Natural killer cell (primary cell): ENCODE measurements around the gene KRT28. TPM values are rescaled to one million over a fixed set of nuclear protein-coding genes. Genes with fewer than 3 reads are reported as not detected.

Experiments
- ATAC-seq, 3 donors: fragments of 150-1000 bp in 2 of 3; fragments of 200-7000 bp in 1 of 3; cut with Tn5 transposase; 1 replicate in 1 of 3; 2 replicates in 2 of 3; pipeline ENCODE4 v1.10.0; 2021; ENCODE audit warnings: mild to moderate bottlenecking in 2 of 3, moderate library complexity in 2 of 3
- DNase-seq, 2 donors: peaks; one replicate each; pipeline versions ENCODE4 v3.0.0 to v3.0.0-alpha.2; 2013 to 2021; ENCODE audit warnings: mixed read lengths in 1 of 2
- H3K27ac ChIP-seq: one replicate; pipeline ENCODE4 v1.5.1; 2013; ENCODE audit warnings: mild to moderate bottlenecking, low read length
- H3K27me3 ChIP-seq: one replicate; pipeline ENCODE4 v1.6.1; 2013; ENCODE audit warnings: low read length; ENCODE audit not compliant: control insufficient read depth, insufficient read depth
- H3K36me3 ChIP-seq: one replicate; pipeline ENCODE4 v1.6.1; 2013; ENCODE audit warnings: low read length; ENCODE audit not compliant: control insufficient read depth, insufficient read depth
- H3K4me1 ChIP-seq: one replicate; pipeline ENCODE4 v1.6.1; 2013; ENCODE audit warnings: low read length; ENCODE audit not compliant: control insufficient read depth, insufficient read depth
- H3K4me3 ChIP-seq: one replicate; pipeline ENCODE4 v1.5.1; 2013; ENCODE audit warnings: low read length
- H3K9me3 ChIP-seq: one replicate; pipeline ENCODE4 v1.6.1; 2013; ENCODE audit warnings: low read length; ENCODE audit not compliant: control insufficient read depth, insufficient read depth
- H3K27ac Mint-ChIP-seq, 2 donors: one replicate each; pipeline ENCODE4 v1.8.0; 2022; ENCODE audit warnings: mild to moderate bottlenecking in 2 of 2, mixed read lengths in 2 of 2, moderate library complexity in 1 of 2
- H3K27me3 Mint-ChIP-seq, 2 donors: one replicate each; pipeline ENCODE4 v1.8.0; 2022; ENCODE audit warnings: low read depth in 2 of 2, mixed read lengths in 2 of 2
- H3K36me3 Mint-ChIP-seq: one replicate; pipeline ENCODE4 v1.8.0; 2022; ENCODE audit warnings: mixed read lengths
- H3K4me1 Mint-ChIP-seq, 2 donors: one replicate each; pipeline ENCODE4 v1.8.0; 2022; ENCODE audit warnings: mixed read lengths in 2 of 2
- H3K4me3 Mint-ChIP-seq: one replicate; pipeline ENCODE4 v1.8.0; 2022; ENCODE audit warnings: mild to moderate bottlenecking, moderate library complexity, mixed read lengths
- H3K9me3 Mint-ChIP-seq, 2 donors: one replicate each; pipeline ENCODE4 v1.8.0; 2022; ENCODE audit warnings: mixed read lengths in 2 of 2
- CTCF ChIP-seq: fragments of 200-600 bp; IDR thresholded peaks from one replicate; pipeline ENCODE4 v1.8.0; 2022; ENCODE audit warnings: antibody characterized with exemption
- WGBS: methylation state at CpG from one replicate; pipeline ENCODE4 v1.1.7; 2013; ENCODE audit warnings: missing lambda C conversion rate; ENCODE audit not compliant: insufficient coverage; 5-methylcytosine and 5-hydroxymethylcytosine counted together
- intact Hi-C: fragments of 100-400 bp; cut with micrococcal nuclease; formaldehyde crosslinking; loops from one replicate; pipeline ENCODE4 v1.14.2; 2022
- total RNA-seq, 4 donors: library from RNA; stranded (reverse); fragments of 120-200 nt in 1 of 4; gene quantifications; one replicate each; pipeline versions ENCODE4 v1.2.3 to v1.2.4, GENCODE V29; 2013 to 2022

KRT28 gene
- not detected for total RNA-seq
- not detected for total RNA-seq (2013)

DNA sequence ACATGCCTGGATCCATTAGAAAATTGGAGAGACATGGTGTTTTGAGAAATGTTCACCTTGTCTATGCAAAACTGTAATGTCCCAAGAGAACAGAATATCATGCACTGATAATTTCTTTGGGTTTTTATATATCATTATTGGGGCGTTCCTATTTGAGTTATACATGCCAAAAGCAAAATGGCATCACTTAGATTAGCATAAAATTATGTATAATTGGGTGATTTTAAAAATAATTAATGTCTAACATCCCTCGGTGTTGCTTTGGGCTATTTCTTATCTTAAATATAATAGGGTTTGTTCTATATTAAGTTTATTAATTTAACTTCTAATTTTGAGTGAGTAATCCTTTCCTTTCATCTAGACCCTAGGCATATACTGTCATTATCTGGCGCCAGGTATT, at the start of gene KRT28:
Gene KRT28, minus strand, starts transcription at position 101 of the 400 bp plus-strand sequence. Its CDS starts 66 bp downstream, at position 35.
- H3K27ac Mint-ChIP-seq, result no peak within 1 kb of the TSS
- H3K4me1 Mint-ChIP-seq, result no peaks in the 10 kb centered on the region
- DNase-seq (no peak), ATAC-seq (no peak)
- peaks cover 21 to 35% of the 10 kb centered on the region in 2 donors for H3K27me3 Mint-ChIP-seq
- Histone ChIP-seq H3K27me3 (peaks cover 9% of the 10 kb centered on the region), H3K36me3 (no peaks in the 10 kb centered on the region), H3K27ac (no peak within 1 kb of the TSS), H3K4me3 (no peak within 1 kb of the TSS), H3K9me3 (no peaks in the 10 kb centered on the region), H3K4me1 (no peaks in the 10 kb centered on the region)
- no peaks in the 10 kb centered on the region for H3K36me3 Mint-ChIP-seq
- no peak within 1 kb of the TSS for H3K4me3 Mint-ChIP-seq
- no peak for TF ChIP-seq CTCF
- no peaks in the 10 kb centered on the region for H3K9me3 Mint-ChIP-seq
- no CpG with 5 or more reads among the region's 3 CpGs for WGBS
- intact Hi-C loops, result loop anchor here (10.0 kb wide), 1 partner anchor 525 kb away; no protein-coding TSS in a partner anchor

DNA sequence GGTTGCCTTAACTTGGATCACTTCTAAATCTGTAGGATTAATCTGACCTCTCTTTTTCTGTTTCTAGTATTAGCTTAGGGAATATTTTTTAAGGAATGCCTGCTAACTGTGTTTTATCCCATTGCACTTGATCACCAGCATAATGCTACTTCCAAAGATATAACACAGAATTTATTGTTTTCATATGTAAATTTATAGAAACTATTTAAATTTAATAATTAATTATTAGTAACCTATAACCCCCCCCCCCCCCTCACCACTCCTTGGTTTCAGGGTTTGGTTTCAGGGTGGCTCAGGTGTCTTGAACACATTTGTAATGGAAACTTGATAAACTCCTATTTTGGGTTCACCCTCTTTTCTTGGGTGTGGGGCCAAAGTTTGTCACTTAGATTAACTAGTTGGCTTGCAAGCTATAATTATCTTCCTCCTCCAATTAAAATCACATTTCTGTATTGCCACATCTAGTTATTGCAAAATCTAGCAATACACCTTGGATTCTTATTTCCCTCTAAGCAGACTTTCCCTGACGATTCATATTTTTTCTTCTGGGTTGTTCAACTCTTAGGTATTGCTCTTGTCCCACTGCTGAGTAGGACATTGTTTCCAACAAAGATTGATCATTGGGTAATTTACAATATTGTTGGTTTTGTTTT, 49.0 kb upstream of the KRT28 start:
- intact Hi-C loops, result no loop called here
- DNase-seq (no peak), ATAC-seq (no peak)
- Histone ChIP-seq H3K4me1 (no peaks in the 10 kb centered on the region), H3K36me3 (no peaks in the 10 kb centered on the region), H3K27ac (no peak overlapping the region), H3K4me3 (no peak overlapping the region), H3K9me3 (no peaks in the 10 kb centered on the region), H3K27me3 (peaks cover 9% of the 10 kb centered on the region)
- H3K27ac Mint-ChIP-seq, result no peak overlapping the region
- H3K36me3 Mint-ChIP-seq, result no peaks in the 10 kb centered on the region
- H3K27me3 Mint-ChIP-seq, result peaks cover 45 to 59% of the 10 kb centered on the region in 2 donors
- H3K4me1 Mint-ChIP-seq, result no peaks in the 10 kb centered on the region
- WGBS, result 89% methylated on average over 1 of the region's 1 CpG
- H3K9me3 Mint-ChIP-seq, result no peaks in the 10 kb centered on the region
- no peak for TF ChIP-seq CTCF
- no peak overlapping the region for H3K4me3 Mint-ChIP-seq

DNA sequence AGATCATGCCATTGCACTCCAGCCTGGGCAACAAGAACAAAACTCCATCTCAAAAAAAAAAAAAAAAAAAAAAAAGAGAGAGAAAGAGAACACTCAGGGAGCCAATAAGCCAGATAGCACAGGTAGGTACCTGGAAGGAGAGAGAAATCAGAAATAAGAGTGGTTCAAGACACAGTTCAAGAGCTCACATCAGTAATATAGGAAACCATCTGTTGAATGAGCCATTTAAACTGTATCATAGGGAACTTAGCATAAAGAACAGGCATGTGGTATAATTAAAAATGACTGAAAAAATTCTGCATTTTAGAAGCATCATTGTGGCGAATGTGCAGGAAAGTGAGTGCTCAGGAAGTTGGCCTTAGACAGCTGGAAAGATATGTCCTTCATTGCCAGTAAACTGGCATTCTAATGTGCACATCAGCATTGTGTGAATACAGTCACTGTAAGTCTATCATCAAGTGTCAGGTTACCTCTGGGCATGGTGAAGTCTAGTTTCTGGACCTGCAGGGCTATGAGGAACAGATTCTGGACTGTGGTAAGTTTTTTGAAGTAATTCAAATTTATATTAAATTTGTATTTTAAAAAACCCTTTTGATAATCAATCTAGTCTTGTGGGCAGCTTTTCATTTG, 46.9 kb upstream of the KRT28 start:
- Histone ChIP-seq H3K27ac (no peak overlapping the region), H3K4me1 (no peaks in the 10 kb centered on the region), H3K27me3 (peaks cover 5% of the 10 kb centered on the region), H3K36me3 (no peaks in the 10 kb centered on the region), H3K9me3 (no peaks in the 10 kb centered on the region), H3K4me3 (no peak overlapping the region)
- ATAC-seq (no peak), DNase-seq (no peak)
- TF ChIP-seq CTCF, result no peak
- H3K27ac Mint-ChIP-seq, result no peak overlapping the region
- no peak overlapping the region for H3K4me3 Mint-ChIP-seq
- intact Hi-C loops, result loop anchor here (1.0 kb wide), 1 partner anchor 36 kb away; no protein-coding TSS in a partner anchor
- H3K36me3 Mint-ChIP-seq, result no peaks in the 10 kb centered on the region
- 48% methylated on average over 1 of the region's 1 CpG for WGBS
- H3K4me1 Mint-ChIP-seq, result no peaks in the 10 kb centered on the region
- H3K27me3 Mint-ChIP-seq, result peaks cover 37 to 58% of the 10 kb centered on the region in 2 donors
- no peaks in the 10 kb centered on the region for H3K9me3 Mint-ChIP-seq
